Mammary epithelial cell (primary cell): ENCODE data around the gene MED9.

Experiments
- CTCF ChIP-seq, 2 donors: IDR thresholded peaks in 1 of 2; conservative IDR thresholded peaks in 1 of 2; 2 replicates each; pipeline ENCODE4 v1.5.1; 2011 to 2012; ENCODE audit warnings: inconsistent platforms in 2 of 2, low read length in 2 of 2, mild to moderate bottlenecking in 2 of 2, control low read depth in 1 of 2, low read depth in 1 of 2; ENCODE audit not compliant: insufficient read depth in 1 of 2; ENCODE audit errors: extremely low read depth in 1 of 2
- EZH2 ChIP-seq: IDR thresholded peaks from 2 replicates; pipeline ENCODE4 v1.6.1; 2012; ENCODE audit warnings: low read length, inconsistent platforms, borderline replicate concordance

GRCh38 chr17:17505151-17505550 lies 28.4 kb downstream of the MED9 start:
- TF ChIP-seq CTCF (conservative IDR thresholded peaks at IDR 0.05 in 1 of 2, IDR thresholded peaks at IDR 0.05 in 1 of 2; ENCODE audit: extremely low read depth in 1 of 2, insufficient read depth in 1 of 2, low read depth in 1 of 2, low read length in 2 of 2) (no peak), EZH2 (no peak)
